ENCODE measurements around the gene MACROH2A2. TPM values are rescaled to one million over a fixed set of nuclear protein-coding genes. Genes with fewer than 3 reads are reported as not detected.

MACROH2A2 gene
- total RNA-seq, 2 donors from 2014 or later: 177 to 187 TPM

- no peak overlapping the region for H3K27ac ChIP-seq (ENCODE audit: low read depth, low read length)
- 75 to 87% methylated on average over 4 to 15 of the region's 15 CpGs for WGBS, 2 experiments (ENCODE audit: insufficient coverage in 1 of 2, insufficient read length in 1 of 2)
- TF ChIP-seq CTCF (conservative IDR thresholded peaks at IDR 0.05): no peak
- H3K9me3 ChIP-seq (ENCODE audit: control insufficient read depth, low read length): no peaks in the 10 kb centered on the region
- no peaks in the 10 kb centered on the region for H3K4me1 Mint-ChIP-seq
- H3K27me3 Mint-ChIP-seq (ENCODE audit: insufficient read depth): no peaks in the 10 kb centered on the region
- no peak overlapping the region for H3K27ac Mint-ChIP-seq
- H3K36me3 Mint-ChIP-seq (ENCODE audit: low read depth): peaks cover 63% of the 10 kb centered on the region
- no peaks in the 10 kb centered on the region for H3K27me3 ChIP-seq (ENCODE audit: control insufficient read depth, insufficient read depth, low read length, poor library complexity, severe bottlenecking)
- no peak overlapping the region for H3K4me3 Mint-ChIP-seq
- no peaks in the 10 kb centered on the region for H3K4me1 ChIP-seq (ENCODE audit: control insufficient read depth, insufficient read depth, low read length)
- no peak for DNase-seq
- no peak overlapping the region for H3K4me3 ChIP-seq (ENCODE audit: low read length)
- H3K9me3 Mint-ChIP-seq: no peaks in the 10 kb centered on the region
- H3K36me3 ChIP-seq (ENCODE audit: control insufficient read depth, insufficient read depth, low read length): peaks cover 71% of the 10 kb centered on the region
- no peak overlapping the region for H3K9ac ChIP-seq (ENCODE audit: extremely low read depth, low read length, poor library complexity, severe bottlenecking)
These were observed 35.1 kb downstream of the MACROH2A2 start for GRCh38 chr10:70087616-70088307.

- Mint-ChIP-seq H3K9me3 (no peaks in the 10 kb centered on the region), H3K27ac (no peak overlapping the region), H3K4me3 (no peak overlapping the region), H3K4me1 (no peaks in the 10 kb centered on the region), H3K36me3 (ENCODE audit: low read depth) (peaks cover 63% of the 10 kb centered on the region), H3K27me3 (ENCODE audit: insufficient read depth) (no peaks in the 10 kb centered on the region)
- Histone ChIP-seq H3K27me3 (ENCODE audit: control insufficient read depth, insufficient read depth, low read length, poor library complexity, severe bottlenecking) (no peaks in the 10 kb centered on the region), H3K4me1 (ENCODE audit: control insufficient read depth, insufficient read depth, low read length) (no peaks in the 10 kb centered on the region), H3K27ac (ENCODE audit: low read depth, low read length) (no peak overlapping the region), H3K9me3 (ENCODE audit: control insufficient read depth, low read length) (no peaks in the 10 kb centered on the region), H3K4me3 (ENCODE audit: low read length) (no peak overlapping the region), H3K9ac (ENCODE audit: extremely low read depth, low read length, poor library complexity, severe bottlenecking) (no peak overlapping the region), H3K36me3 (ENCODE audit: control insufficient read depth, insufficient read depth, low read length) (peaks cover 75% of the 10 kb centered on the region)
- no peak for DNase-seq
- no peak for TF ChIP-seq CTCF (conservative IDR thresholded peaks at IDR 0.05)
- WGBS, 2 experiments (ENCODE audit: insufficient coverage in 1 of 2, insufficient read length in 1 of 2): 83 to 96% methylated on average over 2 to 3 of the region's 3 CpGs
These were observed 35.7 kb downstream of the MACROH2A2 start for GRCh38 chr10:70088308-70088698.

GRCh38 chr10:70090013-70090412 lies 37.4 kb downstream of the MACROH2A2 start:
- H3K9me3 Mint-ChIP-seq: no peaks in the 10 kb centered on the region
- no peak overlapping the region for H3K4me3 Mint-ChIP-seq
- H3K36me3 ChIP-seq (ENCODE audit: control insufficient read depth, insufficient read depth, low read length): peaks cover 84% of the 10 kb centered on the region

More at GRCh38 chr10:70090013-70090412, 37.4 kb downstream of the MACROH2A2 start:
- no peaks in the 10 kb centered on the region for H3K4me1 Mint-ChIP-seq
- no peak overlapping the region for H3K27ac ChIP-seq (ENCODE audit: low read depth, low read length)
- peaks cover 70% of the 10 kb centered on the region for H3K36me3 Mint-ChIP-seq (ENCODE audit: low read depth)
- no peak for TF ChIP-seq CTCF (conservative IDR thresholded peaks at IDR 0.05)
- no peaks in the 10 kb centered on the region for H3K9me3 ChIP-seq (ENCODE audit: control insufficient read depth, low read length)
- no peaks in the 10 kb centered on the region for H3K27me3 ChIP-seq (ENCODE audit: control insufficient read depth, insufficient read depth, low read length, poor library complexity, severe bottlenecking)
- H3K9ac ChIP-seq (ENCODE audit: extremely low read depth, low read length, poor library complexity, severe bottlenecking): no peak overlapping the region
- no peak for DNase-seq
- H3K27me3 Mint-ChIP-seq (ENCODE audit: insufficient read depth): no peaks in the 10 kb centered on the region
- no peak overlapping the region for H3K4me3 ChIP-seq (ENCODE audit: low read length)
- H3K27ac Mint-ChIP-seq: no peak overlapping the region
- 96 to 97% methylated on average over 8 of the region's 8 CpGs for WGBS, 2 experiments (ENCODE audit: insufficient coverage in 1 of 2, insufficient read length in 1 of 2)
- H3K4me1 ChIP-seq (ENCODE audit: control insufficient read depth, insufficient read depth, low read length): no peaks in the 10 kb centered on the region

Data from endodermal cell (in vitro differentiated cells).